Fibroblast of lung (primary cell): ENCODE data around the gene IFIH1.

Source experiments
- EZH2 ChIP-seq: IDR thresholded peaks from 2 replicates; pipeline ENCODE4 v1.5.1; 2012; ENCODE audit warnings: low read length, control low read depth, mild to moderate bottlenecking; ENCODE audit errors: missing control alignments
- TF ChIP-seq, protein P1 (sequence below), 2 donors: IDR thresholded peaks in 1 of 2; conservative IDR thresholded peaks in 1 of 2; 1 replicate in 1 of 2; 2 replicates in 1 of 2; pipeline ENCODE4 v1.5.1; 2011 to 2012; ENCODE audit warnings: low read length in 2 of 2, control low read depth in 1 of 2, inconsistent platforms in 1 of 2, low read depth in 1 of 2, mild to moderate bottlenecking in 1 of 2

DNA sequence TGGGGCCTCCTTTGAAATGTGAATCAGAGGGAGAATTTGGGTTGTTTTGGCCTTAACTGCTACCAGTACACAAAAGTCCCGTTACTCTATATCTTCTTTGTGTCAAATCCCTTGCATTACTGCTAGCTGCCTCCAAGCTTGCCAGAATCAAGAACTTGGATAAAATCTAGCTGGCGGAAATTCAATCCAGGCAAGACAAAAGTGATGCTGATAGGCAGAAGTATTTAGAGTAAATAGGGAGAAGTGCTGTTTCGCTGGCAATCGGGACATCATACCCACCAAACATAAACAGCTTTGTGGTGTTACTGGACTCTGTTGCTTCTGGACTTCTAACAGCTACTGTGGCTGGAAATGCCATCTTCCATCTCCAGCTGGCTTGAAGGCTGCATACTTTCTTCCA lies 2.5 kb downstream of the IFIH1 start:
- no peak for TF ChIP-seq EZH2
- TF ChIP-seq, protein P1, sequence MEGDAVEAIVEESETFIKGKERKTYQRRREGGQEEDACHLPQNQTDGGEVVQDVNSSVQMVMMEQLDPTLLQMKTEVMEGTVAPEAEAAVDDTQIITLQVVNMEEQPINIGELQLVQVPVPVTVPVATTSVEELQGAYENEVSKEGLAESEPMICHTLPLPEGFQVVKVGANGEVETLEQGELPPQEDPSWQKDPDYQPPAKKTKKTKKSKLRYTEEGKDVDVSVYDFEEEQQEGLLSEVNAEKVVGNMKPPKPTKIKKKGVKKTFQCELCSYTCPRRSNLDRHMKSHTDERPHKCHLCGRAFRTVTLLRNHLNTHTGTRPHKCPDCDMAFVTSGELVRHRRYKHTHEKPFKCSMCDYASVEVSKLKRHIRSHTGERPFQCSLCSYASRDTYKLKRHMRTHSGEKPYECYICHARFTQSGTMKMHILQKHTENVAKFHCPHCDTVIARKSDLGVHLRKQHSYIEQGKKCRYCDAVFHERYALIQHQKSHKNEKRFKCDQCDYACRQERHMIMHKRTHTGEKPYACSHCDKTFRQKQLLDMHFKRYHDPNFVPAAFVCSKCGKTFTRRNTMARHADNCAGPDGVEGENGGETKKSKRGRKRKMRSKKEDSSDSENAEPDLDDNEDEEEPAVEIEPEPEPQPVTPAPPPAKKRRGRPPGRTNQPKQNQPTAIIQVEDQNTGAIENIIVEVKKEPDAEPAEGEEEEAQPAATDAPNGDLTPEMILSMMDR (conservative IDR thresholded peaks at IDR 0.05 in 1 of 2, IDR thresholded peaks at IDR 0.05 in 1 of 2; ENCODE audit: low read depth in 1 of 2, low read length in 2 of 2), result no peak
